ENCODE measurements around the gene OR13C3. TPM values are rescaled to one million over a fixed set of nuclear protein-coding genes. Genes with fewer than 3 reads are reported as not detected.

Gene OR13C3
- polyA plus RNA-seq, 1 donor: not detected

Other genes with a start within 250 kb of the OR13C3 start
- not detected for gene OR13F1, start 32.6 kb downstream of the OR13C3 start, polyA plus RNA-seq (ENCODE audit: insufficient read length)
- not detected for gene OR13C4, start 9.6 kb downstream of the OR13C3 start, polyA plus RNA-seq (ENCODE audit: insufficient read length)
- gene OR13C8, start 32.3 kb upstream of the OR13C3 start, polyA plus RNA-seq (ENCODE audit: insufficient read length): not detected
- 0.33 TPM for gene OR13C5, start 62.6 kb upstream of the OR13C3 start, polyA plus RNA-seq (ENCODE audit: insufficient read length)
- gene OR13C2, start 68.8 kb upstream of the OR13C3 start, polyA plus RNA-seq (ENCODE audit: insufficient read length): not detected
- not detected for gene OR13C9, start 81.3 kb upstream of the OR13C3 start, polyA plus RNA-seq (ENCODE audit: insufficient read length)
- gene OR13D1, start 157.7 kb upstream of the OR13C3 start, polyA plus RNA-seq (ENCODE audit: insufficient read length): not detected
- gene NIPSNAP3A, start 210.8 kb upstream of the OR13C3 start, polyA plus RNA-seq (ENCODE audit: insufficient read length): 51.7 TPM
- 15.9 TPM for gene NIPSNAP3B, start 227.3 kb upstream of the OR13C3 start, polyA plus RNA-seq (ENCODE audit: insufficient read length)

Measured in left kidney (tissue), 1 donor.